ENCODE data around the gene LUM. TPM values are rescaled to one million over a fixed set of nuclear protein-coding genes. Genes with fewer than 3 reads are reported as not detected.

LUM gene
- total RNA-seq, 3 donors from 2014 or later = 22.1 to 83.2 (median 68.5) TPM

GRCh38 chr12:91055976-91056375 is 55.3 kb downstream of the LUM start:
- intact Hi-C loops (cut with DNase I, micrococcal nuclease) = no loop called here
- Histone ChIP-seq H3K4me1 (ENCODE audit: low read depth) (no peaks in the 10 kb centered on the region), H3K9me3 (no peaks in the 10 kb centered on the region), H3K4me3 (no peak overlapping the region), H3K36me3 (ENCODE audit: low read depth) (no peaks in the 10 kb centered on the region)
- no peak for TF ChIP-seq CTCF (IDR thresholded peaks at IDR 0.05)
- DNase-seq (no peak), ATAC-seq (no peak)

- DNase-seq = peak in 1 of 3 donors; percentile 4
- intact Hi-C loops (cut with DNase I, micrococcal nuclease) = no loop called here
Observed at GRCh38 chr12:91053951-91054715, 57.2 kb downstream of the LUM start.

More at GRCh38 chr12:91053951-91054715, 57.2 kb downstream of the LUM start:
- Histone ChIP-seq H3K4me1 (ENCODE audit: low read depth) (no peaks in the 10 kb centered on the region), H3K9me3 (no peaks in the 10 kb centered on the region), H3K4me3 (no peak overlapping the region), H3K36me3 (ENCODE audit: low read depth) (no peaks in the 10 kb centered on the region)
- no peak for ATAC-seq
- TF ChIP-seq CTCF (IDR thresholded peaks at IDR 0.05) = no peak

Other genes starting within 250 kb of the LUM start
- not detected for gene CCER1, start 156.3 kb downstream of the LUM start, total RNA-seq
- not detected for gene EPYC, start 106.5 kb downstream of the LUM start, total RNA-seq
- under 1 TPM in 1 of 3 donors, not detected in 2; 0.32 TPM for gene KERA, start 53.5 kb downstream of the LUM start, total RNA-seq
- gene DCN, start 71.3 kb upstream of the LUM start, total RNA-seq = 100 to 1,000 TPM in 2 of 3 donors, 10 to 100 TPM in 1; 91.0 to 705 (median 315) TPM